GM18909 (cell line): ENCODE results near the gene FKBP10.
"Not testable (repeated sequence)": the region's sequence is repeated elsewhere in the genome, so short reads cannot be mapped to it uniquely, and the experiment has no call there.

ENCODE experiments used
- ATAC-seq: cut with Tn5 transposase; IDR thresholded peaks from one replicate; pipeline ENCODE4 v1.9.1; 2021; ENCODE audit warnings: mild to moderate bottlenecking; ENCODE audit not compliant: unreplicated experiment, poor library complexity

Gene FKBP10, protein sequence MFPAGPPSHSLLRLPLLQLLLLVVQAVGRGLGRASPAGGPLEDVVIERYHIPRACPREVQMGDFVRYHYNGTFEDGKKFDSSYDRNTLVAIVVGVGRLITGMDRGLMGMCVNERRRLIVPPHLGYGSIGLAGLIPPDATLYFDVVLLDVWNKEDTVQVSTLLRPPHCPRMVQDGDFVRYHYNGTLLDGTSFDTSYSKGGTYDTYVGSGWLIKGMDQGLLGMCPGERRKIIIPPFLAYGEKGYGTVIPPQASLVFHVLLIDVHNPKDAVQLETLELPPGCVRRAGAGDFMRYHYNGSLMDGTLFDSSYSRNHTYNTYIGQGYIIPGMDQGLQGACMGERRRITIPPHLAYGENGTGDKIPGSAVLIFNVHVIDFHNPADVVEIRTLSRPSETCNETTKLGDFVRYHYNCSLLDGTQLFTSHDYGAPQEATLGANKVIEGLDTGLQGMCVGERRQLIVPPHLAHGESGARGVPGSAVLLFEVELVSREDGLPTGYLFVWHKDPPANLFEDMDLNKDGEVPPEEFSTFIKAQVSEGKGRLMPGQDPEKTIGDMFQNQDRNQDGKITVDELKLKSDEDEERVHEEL

DNA sequence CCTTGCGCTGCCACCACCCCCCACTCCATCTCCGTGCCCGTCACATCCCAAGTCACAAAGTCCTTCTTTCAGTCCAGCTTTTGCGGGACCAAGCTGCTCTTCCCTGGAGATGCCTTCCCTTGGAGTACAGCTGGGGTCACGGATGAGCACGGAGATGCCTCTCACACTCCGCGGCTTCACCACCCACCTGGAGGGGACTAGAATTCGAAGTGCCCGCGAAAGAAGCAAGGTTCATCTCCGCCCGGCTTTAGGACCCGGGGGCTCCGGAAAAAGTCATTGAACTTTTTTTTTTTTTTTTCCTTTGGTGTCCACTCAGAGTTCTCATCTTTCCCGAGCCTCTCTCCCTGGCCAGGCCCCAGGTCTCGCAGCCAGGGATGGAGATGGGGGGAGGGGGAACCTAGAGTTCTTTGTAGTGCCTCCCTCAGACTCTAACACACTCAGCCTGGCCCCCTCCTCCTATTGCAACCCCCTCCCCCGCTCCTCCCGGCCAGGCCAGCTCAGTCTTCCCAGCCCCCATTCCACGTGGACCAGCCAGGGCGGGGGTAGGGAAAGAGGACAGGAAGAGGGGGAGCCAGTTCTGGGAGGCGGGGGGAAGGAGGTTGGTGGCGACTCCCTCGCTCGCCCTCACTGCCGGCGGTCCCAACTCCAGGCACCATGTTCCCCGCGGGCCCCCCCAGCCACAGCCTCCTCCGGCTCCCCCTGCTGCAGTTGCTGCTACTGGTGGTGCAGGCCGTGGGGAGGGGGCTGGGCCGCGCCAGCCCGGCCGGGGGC lies at the start of gene FKBP10:
FKBP10 (plus strand) TSS at position 624 of the 771 bp plus-strand sequence; CDS start at position 655, 31 bp downstream.
- ATAC-seq: no peak

DNA sequence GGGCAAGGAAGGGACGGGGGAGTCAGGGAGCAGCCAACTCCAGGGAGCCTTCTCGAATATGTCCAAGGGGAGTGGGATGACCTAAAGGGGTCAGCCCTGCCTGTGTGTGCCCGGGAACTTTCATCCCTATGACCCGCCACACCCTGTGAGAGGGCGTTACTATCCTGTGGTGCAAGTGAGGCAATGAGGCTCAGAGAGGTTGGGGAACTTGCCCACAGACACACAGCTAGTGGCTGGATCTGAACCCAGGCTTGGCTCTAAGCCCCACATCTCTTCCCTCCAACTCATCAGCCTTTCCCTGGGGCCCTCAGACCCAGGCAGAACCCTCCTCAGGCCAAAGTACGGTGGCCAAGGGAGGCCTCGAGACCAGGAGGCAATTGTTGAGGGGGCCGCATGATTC lies 49.5 kb upstream of the FKBP10 start:
- ATAC-seq: no peak

DNA sequence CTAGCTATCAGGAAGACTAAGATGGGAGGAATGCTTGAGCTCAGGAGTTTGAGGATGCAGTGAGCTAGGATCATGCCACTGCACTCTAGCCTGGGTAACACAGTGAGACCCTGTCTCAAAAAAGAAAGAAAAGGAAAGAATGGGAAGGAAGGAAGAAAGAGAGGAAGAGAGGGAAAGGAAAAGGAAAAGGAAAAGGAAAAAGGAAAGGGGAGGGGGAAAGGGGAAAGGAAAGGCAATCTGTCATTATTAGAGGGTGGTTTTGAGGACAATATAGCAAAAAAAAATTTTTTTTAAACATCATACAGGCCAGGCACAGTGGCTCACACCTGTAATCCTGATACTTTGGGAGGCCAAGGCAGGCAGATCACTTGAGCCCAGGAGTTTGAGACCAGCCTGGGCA lies 46.7 kb upstream of the FKBP10 start:
- no peak for ATAC-seq

DNA sequence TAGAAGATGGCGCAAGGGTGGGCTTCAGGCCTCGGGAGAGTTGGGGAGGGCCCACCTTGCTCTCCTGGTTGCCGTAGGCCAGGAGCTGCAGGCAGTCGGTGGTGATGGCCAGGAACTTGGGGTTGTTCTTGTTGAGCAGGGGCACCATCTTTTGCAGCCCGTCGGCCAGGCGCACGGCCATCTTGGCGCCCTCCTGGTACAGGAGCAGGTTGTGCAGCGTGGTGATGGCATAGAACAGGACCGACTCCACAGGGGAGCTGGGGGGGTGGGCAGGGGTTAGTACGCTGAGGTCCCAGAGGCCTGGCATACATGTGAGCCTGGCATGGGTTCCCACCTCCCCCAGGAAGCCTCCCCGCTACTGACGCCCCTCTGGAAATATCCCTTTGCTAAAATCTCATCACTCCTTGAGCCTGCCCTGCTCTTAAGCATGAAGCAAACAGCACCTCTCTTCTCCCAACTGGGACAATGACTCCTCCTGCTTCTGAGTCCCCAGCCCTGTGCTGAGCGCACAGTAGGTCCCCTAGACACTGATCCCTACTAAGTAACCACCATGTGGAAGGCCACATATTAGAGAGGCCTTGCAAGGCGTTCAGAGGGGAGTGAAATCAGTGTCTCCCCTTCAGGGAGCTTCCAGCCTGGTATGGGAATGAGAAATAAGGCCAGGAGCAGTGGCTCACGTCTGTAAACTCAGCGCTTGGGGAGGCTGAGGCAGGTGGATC lies 45.3 kb upstream of the FKBP10 start:
- ATAC-seq: no peak

DNA sequence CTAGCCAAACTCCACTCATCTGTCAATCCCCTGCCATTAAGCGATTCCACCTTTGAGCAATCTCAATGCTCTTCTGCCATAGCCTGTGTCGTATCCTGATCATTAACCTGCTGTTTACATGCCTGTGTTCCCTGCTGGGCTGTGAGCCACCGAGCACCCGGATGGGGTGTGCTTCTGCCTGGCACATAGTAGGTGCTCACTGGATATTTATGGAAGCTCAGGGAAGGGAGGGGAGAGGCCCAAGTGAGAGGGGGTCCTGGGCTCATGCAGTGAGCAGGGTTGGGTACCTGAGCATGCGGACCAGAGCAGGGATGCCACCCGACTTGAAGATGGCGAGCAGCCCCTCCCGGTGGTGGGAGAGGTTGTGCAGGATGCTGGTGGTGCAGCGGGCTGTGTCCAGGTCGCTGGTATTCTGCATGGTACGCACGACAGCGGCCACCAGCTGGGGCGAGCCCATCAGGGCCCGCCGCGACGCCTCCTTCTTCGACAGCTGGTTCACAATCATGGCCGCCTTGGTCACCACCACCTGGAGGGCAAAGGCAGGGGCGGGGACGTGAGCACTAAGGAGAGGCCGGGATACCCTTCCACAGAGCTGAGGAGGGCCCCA lies 44.0 kb upstream of the FKBP10 start:
- no peak for ATAC-seq

DNA sequence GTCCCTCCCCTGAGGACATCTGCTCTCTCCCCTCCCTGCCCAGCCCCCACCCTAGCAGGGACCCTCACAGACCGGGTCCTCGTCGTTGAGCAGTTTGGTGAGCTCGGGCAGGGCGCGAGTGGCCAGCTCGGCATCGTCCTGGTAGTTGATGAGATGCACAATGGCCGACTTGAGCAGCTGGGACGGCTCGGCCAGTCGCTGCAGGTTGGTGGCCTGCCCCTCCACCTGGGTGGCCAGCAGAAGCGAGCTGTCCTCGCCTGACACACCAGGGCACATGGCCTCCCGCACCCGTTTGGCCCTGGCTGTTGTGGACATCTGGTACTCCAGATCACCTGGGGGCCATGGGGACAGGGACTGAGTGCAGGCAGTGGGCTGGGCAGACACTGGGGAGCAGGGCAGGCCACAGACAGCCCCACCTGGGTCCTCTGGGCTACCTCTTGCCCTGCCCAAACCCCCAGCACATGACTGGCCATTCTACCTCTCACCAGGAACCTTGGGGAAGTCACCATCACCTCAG lies 43.4 kb upstream of the FKBP10 start:
- ATAC-seq: no peak

DNA sequence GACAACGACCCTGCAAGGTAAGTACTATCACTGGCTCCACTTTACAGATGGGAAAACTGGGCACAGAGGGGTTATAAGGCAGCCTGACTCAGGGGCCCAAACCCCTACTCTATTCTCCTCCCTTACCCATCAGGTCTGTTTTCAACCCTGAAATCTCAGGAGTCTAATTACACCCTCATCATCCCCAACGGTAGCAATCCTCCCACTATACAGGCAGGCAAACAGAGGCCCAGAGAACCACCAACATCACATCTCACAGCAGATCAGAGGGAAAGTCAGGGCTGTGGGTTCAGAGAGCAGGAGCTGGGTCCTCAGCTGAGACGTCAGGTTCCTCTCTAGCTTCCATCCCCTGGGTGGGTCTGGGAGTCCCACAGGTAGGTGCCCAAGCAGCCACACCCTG lies 42.8 kb upstream of the FKBP10 start:
- no peak for ATAC-seq

DNA sequence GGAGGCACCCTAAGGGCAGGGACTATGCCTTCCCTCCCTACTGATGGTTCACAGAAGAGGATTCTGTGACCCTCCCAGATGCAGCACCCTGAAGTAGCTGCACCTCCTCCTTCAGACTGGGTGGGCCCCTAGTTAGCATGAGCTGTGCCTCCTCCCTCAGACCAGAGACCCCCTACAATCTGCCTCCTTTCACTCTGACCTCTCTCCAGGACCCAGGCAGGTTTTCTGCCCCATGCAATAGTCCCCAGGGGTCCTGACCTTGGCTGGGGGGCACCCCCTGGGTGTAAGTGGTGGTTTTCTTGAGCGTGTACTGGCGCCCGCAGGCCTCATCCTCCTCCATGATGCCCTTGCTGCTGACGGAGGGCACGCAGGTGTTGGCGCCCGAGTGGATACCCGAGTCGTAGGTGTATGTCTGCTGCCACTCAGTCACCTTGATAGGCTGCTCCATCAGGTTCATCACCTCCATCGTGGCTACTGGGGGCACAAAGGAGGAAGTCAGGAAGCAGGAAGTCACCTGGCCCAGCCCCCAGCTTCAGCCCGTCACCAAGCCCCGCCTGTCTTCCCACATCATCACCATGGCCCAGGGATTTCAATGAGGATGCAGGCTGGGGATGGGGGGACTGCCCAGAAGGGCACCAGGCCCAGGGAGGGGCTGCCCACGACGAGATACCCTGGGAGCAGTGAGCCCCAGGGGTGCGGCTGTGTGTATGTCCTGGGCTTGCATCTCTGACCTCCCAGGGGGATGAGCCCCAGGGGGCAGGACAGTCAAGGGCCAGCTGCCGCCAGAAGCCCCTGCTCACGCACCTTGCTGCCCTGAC lies 41.2 kb upstream of the FKBP10 start:
- ATAC-seq: no peak

DNA sequence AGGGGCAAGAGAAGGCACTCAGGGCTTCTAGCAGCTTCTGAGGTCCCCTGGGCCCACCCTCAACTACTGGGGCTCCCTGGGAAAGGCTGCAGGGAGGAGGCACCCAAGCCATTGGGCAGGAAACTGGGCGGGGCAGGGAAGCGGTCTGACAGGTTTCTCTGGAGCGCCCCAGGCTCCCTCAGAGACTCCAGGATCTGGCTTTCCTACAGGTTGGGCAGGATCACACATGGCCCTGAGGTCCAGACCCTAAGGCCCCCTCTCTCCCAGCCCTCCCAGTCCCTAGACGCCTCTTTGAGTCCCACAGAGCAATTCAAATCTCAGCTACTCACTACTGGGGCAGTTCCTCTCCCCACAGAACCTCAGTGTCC lies 40.6 kb upstream of the FKBP10 start:
- no peak for ATAC-seq

DNA sequence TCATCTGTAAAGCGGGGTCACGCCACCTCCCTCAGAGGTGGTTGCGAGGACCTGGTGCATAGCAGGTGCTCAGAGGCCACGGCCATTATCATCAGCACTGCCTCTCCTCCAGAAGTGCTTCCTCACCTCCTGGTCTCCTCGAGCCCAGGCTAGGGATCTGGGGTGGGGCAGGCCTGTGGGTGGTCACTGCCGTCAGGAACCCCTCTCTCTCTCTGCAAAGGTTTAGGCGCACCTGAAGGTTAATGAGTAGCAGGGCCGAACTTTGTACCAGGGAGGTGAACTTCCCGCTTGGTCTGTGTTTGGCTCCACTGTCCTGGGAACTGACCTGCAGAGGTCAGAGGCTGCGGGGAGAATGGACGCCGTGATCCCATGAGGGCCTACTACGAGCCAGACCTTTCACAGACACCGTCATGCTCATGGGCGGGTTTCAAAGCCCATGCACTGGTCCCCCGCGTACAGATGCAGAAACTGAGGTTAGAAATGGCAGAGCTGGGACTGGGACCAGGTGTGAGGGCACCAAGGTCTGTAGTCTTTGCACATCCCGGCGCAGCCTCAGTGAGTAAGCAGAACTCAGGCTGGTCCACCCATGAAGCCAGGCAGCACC lies 40.1 kb upstream of the FKBP10 start:
- ATAC-seq: no peak

DNA sequence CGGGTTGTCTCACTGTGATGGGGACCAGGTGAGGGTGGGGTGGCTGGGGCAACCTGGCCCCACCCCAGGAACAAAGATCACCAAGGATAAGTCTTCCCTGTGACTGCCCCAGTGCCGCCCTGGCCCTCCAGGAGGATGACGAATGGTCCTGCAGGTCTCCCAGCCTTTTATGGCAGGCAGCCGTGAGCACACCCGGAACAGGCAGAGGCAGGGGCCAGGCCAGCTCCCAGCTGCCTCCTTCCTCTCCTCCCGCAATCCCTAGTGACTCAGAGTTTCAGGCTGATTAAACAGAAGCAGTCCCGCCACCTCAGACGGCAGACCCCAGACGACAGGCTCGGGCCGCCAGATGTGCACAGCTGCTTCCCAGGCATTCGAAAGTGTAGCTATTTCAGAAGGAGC lies 39.6 kb upstream of the FKBP10 start:
- no peak for ATAC-seq

DNA sequence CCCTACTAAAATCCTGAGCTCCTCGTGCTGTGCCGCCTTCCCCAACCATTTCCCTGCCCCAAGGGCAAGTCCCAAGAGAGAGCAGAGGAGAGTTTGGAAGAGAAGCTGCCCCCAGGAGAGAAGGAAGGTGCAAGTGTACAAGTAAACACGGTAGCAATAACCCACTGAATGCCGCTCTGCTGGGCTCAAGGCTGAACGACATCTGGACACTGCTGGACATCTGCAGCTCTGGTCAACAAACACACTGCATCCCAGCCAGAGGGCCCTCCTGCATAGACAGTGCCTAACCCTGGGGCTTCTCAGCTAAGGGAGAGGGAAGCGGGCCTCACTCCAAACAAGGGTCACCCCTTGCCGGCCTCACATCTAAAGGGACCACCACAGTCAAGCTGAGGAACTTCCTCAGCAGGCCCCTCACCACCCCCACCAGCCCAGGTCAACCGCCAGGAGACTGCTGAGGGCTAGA lies 39.0 kb upstream of the FKBP10 start:
- ATAC-seq: no peak

DNA sequence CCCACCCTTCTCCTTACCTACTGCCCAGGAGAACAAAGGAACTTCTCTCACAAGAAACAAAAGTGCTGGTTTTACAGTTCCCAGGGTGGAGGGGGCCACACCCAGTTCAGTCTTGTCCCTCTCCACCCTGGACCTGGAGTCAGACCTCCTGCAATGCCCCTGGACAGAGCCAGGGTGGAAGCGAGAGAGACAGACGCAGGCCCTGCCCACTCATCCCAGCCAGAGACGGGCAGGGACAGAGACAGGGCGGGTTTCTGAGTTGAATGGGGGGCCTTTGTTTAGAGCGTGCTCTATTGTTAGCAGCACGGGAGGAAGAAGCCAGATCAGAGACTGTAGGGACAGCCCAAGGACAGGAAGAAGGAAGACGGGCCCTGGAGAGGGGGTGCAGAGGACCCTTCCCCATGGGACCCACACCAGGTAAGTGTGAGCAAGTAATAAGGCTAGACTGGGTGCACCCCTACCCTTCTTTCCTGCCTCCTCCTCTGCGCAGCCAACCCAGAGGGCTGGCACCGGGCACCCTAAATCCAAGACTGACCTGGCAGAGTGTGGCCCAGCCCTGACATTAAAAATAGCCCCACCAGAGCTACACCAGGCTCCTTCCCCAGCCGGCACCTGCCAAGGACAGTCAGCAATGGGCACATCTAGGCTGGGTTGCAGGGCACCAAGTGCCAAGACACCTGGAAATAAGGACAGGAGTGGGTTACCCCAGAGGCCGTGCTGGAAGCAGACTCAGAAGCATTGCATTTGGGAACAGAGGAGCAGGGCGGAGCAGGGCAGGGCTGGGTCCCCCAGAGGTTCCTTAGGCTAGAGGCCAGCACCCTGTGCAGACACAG lies 37.2 kb upstream of the FKBP10 start:
- no peak for ATAC-seq

DNA sequence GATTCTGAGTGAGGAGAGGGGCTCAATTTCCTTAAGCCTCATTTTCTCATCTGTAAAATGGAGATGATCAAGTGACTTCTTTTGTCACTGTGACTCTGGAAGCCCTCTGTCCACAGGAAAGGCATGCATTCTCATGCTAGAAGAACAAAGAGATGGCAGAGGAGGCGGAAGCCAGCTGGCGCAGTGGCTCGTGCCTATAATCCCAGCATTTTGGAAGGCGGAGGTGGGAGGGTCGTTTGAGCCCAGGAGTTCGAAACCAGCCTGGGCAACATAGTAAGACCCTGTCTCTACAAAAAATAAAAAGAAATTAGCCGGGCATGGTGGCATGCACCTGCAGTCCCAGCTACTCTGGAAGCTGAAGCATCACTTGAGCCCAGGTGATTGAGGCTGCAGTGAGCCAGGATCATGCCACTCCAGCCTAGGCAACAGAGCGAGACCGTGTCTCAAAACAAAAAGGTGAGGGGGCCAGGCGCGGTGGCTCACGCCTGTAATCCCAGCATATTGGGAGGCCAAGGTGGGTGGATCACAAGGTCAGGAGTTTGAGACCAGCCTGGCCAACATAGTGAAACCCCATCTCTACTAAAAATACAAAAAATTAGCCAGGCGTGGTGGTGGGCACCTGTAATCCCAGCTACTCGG lies 36.4 kb upstream of the FKBP10 start:
- not testable (repeated sequence) for ATAC-seq

DNA sequence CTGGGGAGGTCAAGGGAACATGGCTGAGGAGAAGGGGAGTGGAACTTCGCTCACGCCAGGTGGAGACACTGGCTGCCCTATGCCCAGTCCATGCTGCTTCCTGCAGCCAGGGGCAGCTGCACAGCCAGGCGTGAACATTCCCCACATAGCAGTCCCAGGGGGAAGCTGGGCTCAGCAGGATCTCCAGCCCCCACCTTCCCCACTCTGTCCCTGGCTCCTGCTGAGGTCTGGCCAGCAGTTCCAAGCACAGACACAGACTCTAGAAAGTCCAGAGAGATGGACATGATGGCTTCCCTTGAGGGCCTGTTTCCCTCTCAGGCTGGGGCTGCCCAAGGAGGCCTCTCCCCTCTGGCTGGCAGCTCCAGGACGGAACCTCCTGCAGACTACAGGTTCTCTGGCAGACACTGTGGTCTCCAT lies 35.6 kb upstream of the FKBP10 start:
- ATAC-seq: no peak

DNA sequence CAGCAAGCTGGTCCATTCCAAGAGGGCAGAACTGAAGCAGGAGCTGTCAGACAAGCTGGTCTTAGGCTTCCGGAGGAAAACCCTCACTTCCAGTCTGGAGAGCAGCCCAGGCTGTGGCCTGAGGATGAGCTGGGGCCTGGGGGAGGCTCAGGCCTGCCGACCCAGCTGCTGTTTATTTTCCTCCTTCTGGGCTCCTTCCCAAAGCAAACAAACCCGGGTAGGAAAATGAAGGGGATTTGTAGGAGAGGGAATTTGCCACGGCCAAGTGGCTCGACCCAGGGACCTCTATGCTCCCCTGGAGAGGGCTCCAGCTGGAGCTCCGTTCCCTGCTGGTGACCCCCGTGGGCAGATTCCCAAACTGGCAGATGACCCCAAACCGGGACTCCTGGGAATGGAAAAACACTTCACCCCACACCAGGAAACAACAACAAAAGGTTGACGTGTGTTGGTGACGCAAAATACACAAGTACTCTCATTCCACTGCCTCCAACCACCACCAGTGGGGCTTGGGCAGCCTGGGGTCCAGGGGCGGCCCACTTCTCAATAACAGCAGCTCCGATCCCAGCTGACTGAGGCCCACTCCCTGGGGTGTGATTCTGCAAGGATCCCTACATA lies 35.1 kb upstream of the FKBP10 start:
- no peak for ATAC-seq

DNA sequence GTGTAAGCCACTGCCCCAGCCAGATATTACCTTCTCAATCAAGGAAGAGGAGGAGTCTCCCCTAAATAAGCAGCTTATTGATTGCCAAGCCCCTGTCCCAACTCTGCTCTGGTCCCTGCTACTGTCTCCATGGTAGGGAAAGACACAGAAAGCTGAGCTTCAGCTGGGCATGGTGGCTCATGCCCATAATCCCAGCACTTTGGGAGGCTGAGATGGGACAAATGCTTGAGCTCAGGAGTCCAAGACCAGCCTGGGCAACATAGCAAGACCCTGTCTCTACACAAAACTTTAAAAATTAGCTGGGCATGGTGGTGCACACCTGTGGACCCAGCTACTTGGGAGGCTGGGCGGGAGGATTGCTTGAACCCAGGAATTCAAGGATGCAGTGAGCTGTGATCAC lies 32.9 kb upstream of the FKBP10 start:
- ATAC-seq: no peak
